GM12878 (cell line): ENCODE measurements around the gene SEPSECS. TPM values are rescaled to one million over a fixed set of nuclear protein-coding genes. Genes with fewer than 3 reads are reported as not detected.

Experiments used
- ATAC-seq: fragments of 200-7000 bp; cut with Tn5 transposase; 3 replicates; pipeline ENCODE4 v1.9.1; 2020; ENCODE audit warnings: mild to moderate bottlenecking, moderate library complexity
- BruUV-seq: library from RNA; stranded (reverse); fragments of 400-500 nt; replicated peaks from 2 replicates; lab custom pipeline; 2021; lab: Mats Ljungman, UMichigan
- CTCF ChIA-PET: fragments of 300-600 bp; sonication (Branson Sonifier 250); formaldehyde crosslinking; extraction: SDS; loops from one replicate; lab custom pipeline; 2021; ENCODE audit warnings: inconsistent platforms; lab: Yijun Ruan, JAX
- POLR2A ChIA-PET: fragments of 350-600 bp; formaldehyde crosslinking; extraction: SDS; loops from one replicate; lab custom pipeline; 2021; ENCODE audit warnings: inconsistent platforms; lab: Charles Lee
- RAD21 ChIA-PET: fragments of 300-600 bp; sonication (Branson Sonifier 250); formaldehyde crosslinking; loops from one replicate; lab custom pipeline; 2023; ENCODE audit warnings: antibody characterized with exemption; ENCODE audit not compliant: unreplicated experiment; lab: Charles Lee
- SMC1A ChIA-PET: fragments of 300-600 bp; sonication (Branson Sonifier 250); formaldehyde crosslinking; loops from one replicate; lab custom pipeline; 2023; ENCODE audit not compliant: unreplicated experiment, uncharacterized antibody; lab: Charles Lee
- DNase-seq: peaks from one replicate; pipeline ENCODE4 v3.0.0-alpha.2; 2011; ENCODE audit warnings: low read depth, low spot score
- FAIRE-seq: peaks from 3 replicates; lab custom pipeline; 2011; peaks lifted over from hg19 to GRCh38; lab: Jason Lieb, UNC
- H2AFZ ChIP-seq: 2 replicates; pipeline ENCODE4 v1.6.0; 2011; ENCODE audit warnings: low read depth, low read length, control low read depth; ENCODE audit not compliant: control insufficient read depth
- H3K27ac ChIP-seq: 2 replicates; pipeline ENCODE4 v1.5.1; 2011; ENCODE audit warnings: control low read depth; ENCODE audit not compliant: control insufficient read depth, insufficient read depth
- H3K27me3 ChIP-seq, 2 experiments: replicated peaks in 1 of 2; 2 replicates each; pipeline versions ENCODE4 v1.6.0 to v1.6.1; 2011; ENCODE audit warnings: low read length in 1 of 2; ENCODE audit not compliant: control insufficient read depth in 2 of 2, insufficient read depth in 2 of 2
- H3K36me3 ChIP-seq, 2 experiments: 2 replicates each; pipeline ENCODE4 v1.5.1; 2011; ENCODE audit warnings: low read length in 1 of 2; ENCODE audit not compliant: control insufficient read depth in 2 of 2, insufficient read depth in 2 of 2
- H3K4me1 ChIP-seq: 2 replicates; pipeline ENCODE4 v1.6.1; 2011; ENCODE audit warnings: mild to moderate bottlenecking, low read length, moderate library complexity, mixed read lengths; ENCODE audit not compliant: control insufficient read depth, insufficient read depth
- H3K4me2 ChIP-seq: 2 replicates; pipeline ENCODE4 v1.6.0; 2011; ENCODE audit warnings: control low read depth; ENCODE audit not compliant: control insufficient read depth, insufficient read depth
- H3K4me3 ChIP-seq: fragments of 200-600 bp; sonication (generic); 2 replicates; pipeline ENCODE4 v1.5.1; 2016
- H3K79me2 ChIP-seq: 2 replicates; pipeline ENCODE4 v1.6.0; 2011; ENCODE audit warnings: low read length; ENCODE audit not compliant: control insufficient read depth, insufficient read depth
- H3K9ac ChIP-seq: 2 replicates; pipeline ENCODE4 v1.8.0; 2011; ENCODE audit warnings: low read length, control low read depth, mixed read lengths; ENCODE audit not compliant: control insufficient read depth, insufficient read depth
- H3K9me3 ChIP-seq: replicated peaks from 3 replicates; pipeline ENCODE4 v1.5.1; 2011; ENCODE audit warnings: mild to moderate bottlenecking, low read length; ENCODE audit not compliant: control insufficient read depth, insufficient read depth
- H4K20me1 ChIP-seq: 2 replicates; pipeline ENCODE4 v1.6.0; 2011; ENCODE audit not compliant: control insufficient read depth, insufficient read depth
- ASH2L ChIP-seq: fragments of 300-600, 200-600 bp; sonication (generic); IDR thresholded peaks from 2 replicates; pipeline ENCODE4 v1.6.1; 2017; ENCODE audit warnings: low read depth, mild to moderate bottlenecking, borderline replicate concordance
- CHD2 ChIP-seq: IDR thresholded peaks from 2 replicates; pipeline ENCODE4 v1.6.1; 2011; ENCODE audit warnings: low read depth, low read length, improper control_type of control experiment, borderline replicate concordance
- EED ChIP-seq: sonication (generic); IDR thresholded peaks from 2 replicates; pipeline ENCODE4 v1.6.1; 2016; ENCODE audit warnings: antibody characterized with exemption, low read depth
- EP300 ChIP-seq, 2 experiments: fragments of 150-350 bp in 1 of 2; IDR thresholded peaks; 2 replicates each; pipeline ENCODE4 v1.6.1; 2011 to 2012; ENCODE audit warnings: low read depth in 2 of 2, low read length in 2 of 2, borderline replicate concordance in 1 of 2, improper control_type of control experiment in 1 of 2, inconsistent platforms in 1 of 2; ENCODE audit not compliant: control insufficient read depth in 1 of 2
- FOXM1 ChIP-seq: IDR thresholded peaks from 2 replicates; pipeline ENCODE4 v1.6.1; 2012; ENCODE audit warnings: low read depth, mild to moderate bottlenecking, inconsistent platforms, low read length, moderate library complexity
- GATAD2B ChIP-seq: fragments of 450-650 bp; conservative IDR thresholded peaks from 2 replicates; pipeline ENCODE4 v1.6.1; 2017; ENCODE audit warnings: low read depth, mild to moderate bottlenecking, moderate library complexity
- HDAC2 ChIP-seq: fragments of 200-600 bp; sonication (generic); IDR thresholded peaks from 2 replicates; pipeline ENCODE4 v1.6.1; 2017
- HDGF ChIP-seq: fragments of 450-650 bp; IDR thresholded peaks from 2 replicates; pipeline ENCODE4 v1.6.1; 2016; ENCODE audit warnings: antibody characterized with exemption
- MEF2B ChIP-seq: fragments of 450-650 bp; IDR thresholded peaks from 2 replicates; pipeline ENCODE4 v1.6.1; 2018; ENCODE audit warnings: mild to moderate bottlenecking, moderate library complexity; ENCODE audit not compliant: partially characterized antibody, poor library complexity, severe bottlenecking
- MTA3 ChIP-seq: IDR thresholded peaks from 2 replicates; pipeline ENCODE4 v1.6.1; 2012; ENCODE audit warnings: low read length, inconsistent platforms, borderline replicate concordance
- RBBP5 ChIP-seq: fragments of 200-600 bp; sonication (generic); conservative IDR thresholded peaks from 2 replicates; pipeline ENCODE4 v1.6.1; 2016
- RELB ChIP-seq: fragments of 450-650 bp; IDR thresholded peaks from 2 replicates; pipeline ENCODE4 v1.6.1; 2017; ENCODE audit warnings: low read depth, mild to moderate bottlenecking, moderate library complexity
- SUZ12 ChIP-seq: fragments of 200-600 bp; sonication (generic); IDR thresholded peaks from one replicate; pipeline ENCODE4 v1.6.1; 2018; ENCODE audit warnings: antibody characterized with exemption, mild to moderate bottlenecking; ENCODE audit not compliant: unreplicated experiment
- ZNF207 ChIP-seq: fragments of 450-650 bp; IDR thresholded peaks from 2 replicates; pipeline ENCODE4 v1.6.1; 2014; ENCODE audit warnings: antibody characterized with exemption, mild to moderate bottlenecking, borderline replicate concordance
- ZNF24 ChIP-seq: fragments of 450-650 bp; IDR thresholded peaks from 2 replicates; pipeline ENCODE4 v1.6.1; 2017; ENCODE audit warnings: antibody characterized with exemption, mild to moderate bottlenecking
- ZNF274 ChIP-seq: IDR thresholded peaks from one replicate; pipeline ENCODE4 v1.8.0; 2011; ENCODE audit not compliant: insufficient read length, insufficient read depth
- WGBS: methylation state at CpG from one replicate; pipeline ENCODE4 v1.1.6; 2016; ENCODE audit warnings: low lambda C conversion rate; ENCODE audit not compliant: insufficient replicate concordance, insufficient coverage; ENCODE audit errors: missing lambda C conversion rate; 5-methylcytosine and 5-hydroxymethylcytosine counted together
- in situ Hi-C: fragments of 300-500 bp; cut with MboI; formaldehyde crosslinking; loops from 9 replicates; pipeline ENCODE4 v1.14.3; 2018; ENCODE audit warnings: mixed read lengths
- intact Hi-C: fragments of 100-400 bp; cut with micrococcal nuclease; formaldehyde crosslinking; loops from one replicate; pipeline ENCODE4 v1.14.2; 2022; ENCODE audit not compliant: unreplicated experiment
- polyA plus RNA-seq, 11 experiments: library from polyadenylated mRNA; depleted of rRNA in 4 of 11; unstranded in 6 of 11; stranded (reverse) in 5 of 11; fragments of >200 nt; fragmentation: Nextera tagmentation in 4 of 11; fragmentation: Illumina TruSeq in 1 of 11; extraction: Ambion mirVana in 4 of 11; extraction: Trizol in 1 of 11; gene quantifications; 1 replicate in 1 of 11; 2 replicates in 10 of 11; pipeline versions ENCODE4 v1.2.1 to v1.2.3, GENCODE V29; 2011 to 2016; ENCODE audit warnings: inconsistent platforms in 2 of 11, missing spikeins in 2 of 11, low read depth in 1 of 11
- total RNA-seq, 4 experiments: library from RNA; depleted of rRNA in 3 of 4; stranded (reverse); fragments of >200 nt in 3 of 4; fragmentation: Illumina TruSeq in 1 of 4; extraction: Trizol in 1 of 4; gene quantifications; 2 replicates each; pipeline versions ENCODE4 v1.2.1 to v1.2.3, GENCODE V29; 2013 to 2021

Gene SEPSECS
- total and polyA plus RNA-seq, 10 of the 15 experiments (the other 5 are each of a cell fraction or from before 2014, with no cell fraction given): 2.8 to 15.8 (median 7.2) TPM

- WGBS: 23% methylated on average over 10 of the region's 10 CpGs
- Histone ChIP-seq H3K4me1 (no peaks in the 10 kb centered on the region), H3K4me2 (no peak overlapping the region), H3K27me3 (no peaks in the 10 kb centered on the region), H3K27ac (no peak overlapping the region), H3K79me2 (no peaks in the 10 kb centered on the region), H3K36me3 (no peaks in the 10 kb centered on the region), H3K4me3 (no peak overlapping the region), H4K20me1 (no peaks in the 10 kb centered on the region), H3K9ac (no peak overlapping the region), H2AFZ (no peak overlapping the region), H3K9me3 (no peaks in the 10 kb centered on the region; the same call in 2 of the 3 replicates)
- ChIA-PET RAD21 (no interaction called here), POLR2A (no interaction called here), CTCF (interaction anchor here (1.1 to 1.2 kb wide), 3 partner anchors 45 to 267 kb away, joined by 3 read pairs; no protein-coding TSS in a partner anchor), SMC1A (no interaction called here)
- intact Hi-C loops (no loop called here), in situ Hi-C loops (no loop called here)
- DNase-seq (no peak), ATAC-seq (no peak), FAIRE-seq (no peak)
- no TSS peak for BruUV-seq
- TF ChIP-seq EED: no peak
- no peak for TF ChIP-seq EP300 (IDR thresholded peaks at IDR 0.05; ENCODE audit: borderline replicate concordance in 1 of 2, control insufficient read depth in 1 of 2, low read depth in 2 of 2, low read length in 2 of 2)
- no peak for TF ChIP-seq RBBP5
- no peak for TF ChIP-seq ASH2L
- TF ChIP-seq ZNF207: no peak
- no peak for TF ChIP-seq HDGF
- TF ChIP-seq ZNF24: no peak
- TF ChIP-seq GATAD2B: no peak
- no peak for TF ChIP-seq MEF2B
- no peak for TF ChIP-seq FOXM1
- TF ChIP-seq HDAC2: no peak
- no peak for TF ChIP-seq RELB
- no peak for TF ChIP-seq ZNF274
- no peak for TF ChIP-seq CHD2
- no peak for TF ChIP-seq SUZ12
- TF ChIP-seq MTA3: no peak
Measured at GRCh38 chr4:25098964-25099891, 61.0 kb downstream of the SEPSECS start.
